IPS-18a (cell line): ENCODE results near the gene SDSL.

Experiments used
- H3K27ac ChIP-seq: one replicate; pipeline ENCODE4 v1.5.1; 2013; ENCODE audit warnings: low read length
- H3K27me3 ChIP-seq: one replicate; pipeline ENCODE4 v1.6.1; 2013; ENCODE audit warnings: mild to moderate bottlenecking, low read length; ENCODE audit not compliant: control insufficient read depth, insufficient read depth
- H3K36me3 ChIP-seq: one replicate; pipeline ENCODE4 v1.6.1; 2013; ENCODE audit warnings: low read depth, low read length; ENCODE audit not compliant: control insufficient read depth
- H3K4me1 ChIP-seq: one replicate; pipeline ENCODE4 v1.6.1; 2013; ENCODE audit warnings: low read depth, low read length; ENCODE audit not compliant: control insufficient read depth
- H3K4me3 ChIP-seq: one replicate; pipeline ENCODE4 v1.5.1; 2013; ENCODE audit warnings: low read length
- H3K9ac ChIP-seq: one replicate; pipeline ENCODE4 v1.6.1; 2013; ENCODE audit warnings: mild to moderate bottlenecking, low read length, moderate library complexity
- H3K9me3 ChIP-seq: one replicate; pipeline ENCODE4 v1.6.1; 2013; ENCODE audit warnings: low read depth, low read length; ENCODE audit not compliant: control insufficient read depth

The SDSL gene

GRCh38 chr12:113427882-113428281 lies 5.7 kb downstream of the SDSL start:
- Histone ChIP-seq H3K9me3 (no peaks in the 10 kb centered on the region), H3K36me3 (no peaks in the 10 kb centered on the region), H3K27me3 (no peaks in the 10 kb centered on the region), H3K27ac (no peak overlapping the region), H3K9ac (no peak overlapping the region), H3K4me3 (no peak overlapping the region), H3K4me1 (peaks cover 7% of the 10 kb centered on the region)

- Histone ChIP-seq H3K4me1 (peaks cover 7% of the 10 kb centered on the region), H3K36me3 (no peaks in the 10 kb centered on the region), H3K9ac (no peak overlapping the region), H3K4me3 (no peak overlapping the region), H3K27me3 (no peaks in the 10 kb centered on the region), H3K27ac (no peak overlapping the region), H3K9me3 (no peaks in the 10 kb centered on the region)
These were observed 6.3 kb downstream of the SDSL start for GRCh38 chr12:113428482-113428881.

- Histone ChIP-seq H3K4me1 (no peaks in the 10 kb centered on the region), H3K9ac (no peak overlapping the region), H3K9me3 (no peaks in the 10 kb centered on the region), H3K27ac (no peak overlapping the region), H3K36me3 (no peaks in the 10 kb centered on the region), H3K27me3 (no peaks in the 10 kb centered on the region), H3K4me3 (no peak overlapping the region)
These were observed 10.8 kb downstream of the SDSL start for GRCh38 chr12:113432986-113433385.

- H3K36me3 ChIP-seq: no peaks in the 10 kb centered on the region
- no peaks in the 10 kb centered on the region for H3K27me3 ChIP-seq
- H3K9me3 ChIP-seq: no peaks in the 10 kb centered on the region
- H3K9ac ChIP-seq: no peak overlapping the region
- H3K4me3 ChIP-seq: no peak overlapping the region
- no peak overlapping the region for H3K27ac ChIP-seq
- no peaks in the 10 kb centered on the region for H3K4me1 ChIP-seq
These were observed 13.2 kb downstream of the SDSL start for GRCh38 chr12:113435367-113435766.

- H3K4me1 ChIP-seq: no peaks in the 10 kb centered on the region
- no peak overlapping the region for H3K9ac ChIP-seq
- no peaks in the 10 kb centered on the region for H3K27me3 ChIP-seq
- H3K4me3 ChIP-seq: no peak overlapping the region
- H3K27ac ChIP-seq: no peak overlapping the region
- H3K36me3 ChIP-seq: no peaks in the 10 kb centered on the region
- no peaks in the 10 kb centered on the region for H3K9me3 ChIP-seq
These were observed 14.4 kb downstream of the SDSL start for GRCh38 chr12:113436586-113436985.

GRCh38 chr12:113436993-113437728 lies 15.0 kb downstream of the SDSL start:
- H3K27ac ChIP-seq: no peak overlapping the region
- no peaks in the 10 kb centered on the region for H3K27me3 ChIP-seq
- H3K9me3 ChIP-seq: no peaks in the 10 kb centered on the region
- H3K36me3 ChIP-seq: no peaks in the 10 kb centered on the region
- no peak overlapping the region for H3K4me3 ChIP-seq
- H3K9ac ChIP-seq: no peak overlapping the region
- no peaks in the 10 kb centered on the region for H3K4me1 ChIP-seq

- Histone ChIP-seq H3K27ac (no peak overlapping the region), H3K27me3 (no peaks in the 10 kb centered on the region), H3K4me1 (no peaks in the 10 kb centered on the region), H3K9me3 (no peaks in the 10 kb centered on the region), H3K36me3 (no peaks in the 10 kb centered on the region), H3K4me3 (no peak overlapping the region), H3K9ac (no peak overlapping the region)
These were observed 15.5 kb downstream of the SDSL start for GRCh38 chr12:113437729-113438100.

GRCh38 chr12:113438523-113439300 lies 16.5 kb downstream of the SDSL start:
- Histone ChIP-seq H3K4me1 (no peaks in the 10 kb centered on the region), H3K9me3 (no peaks in the 10 kb centered on the region), H3K9ac (no peak overlapping the region), H3K36me3 (no peaks in the 10 kb centered on the region), H3K27ac (no peak overlapping the region), H3K4me3 (no peak overlapping the region), H3K27me3 (no peaks in the 10 kb centered on the region)

GRCh38 chr12:113439301-113439597 lies 17.1 kb downstream of the SDSL start:
- Histone ChIP-seq H3K27me3 (no peaks in the 10 kb centered on the region), H3K27ac (no peak overlapping the region), H3K36me3 (no peaks in the 10 kb centered on the region), H3K4me3 (no peak overlapping the region), H3K4me1 (no peaks in the 10 kb centered on the region), H3K9me3 (no peaks in the 10 kb centered on the region), H3K9ac (no peak overlapping the region)

GRCh38 chr12:113439606-113440030 lies 17.4 kb downstream of the SDSL start:
- H3K9me3 ChIP-seq: no peaks in the 10 kb centered on the region

GRCh38 chr12:113440336-113440735 lies 18.2 kb downstream of the SDSL start:
- no peak overlapping the region for H3K4me3 ChIP-seq
- no peaks in the 10 kb centered on the region for H3K27me3 ChIP-seq

More at GRCh38 chr12:113439606-113440030, 17.4 kb downstream of the SDSL start:
- Histone ChIP-seq H3K27me3 (no peaks in the 10 kb centered on the region), H3K4me1 (no peaks in the 10 kb centered on the region), H3K27ac (no peak overlapping the region), H3K9ac (no peak overlapping the region), H3K36me3 (no peaks in the 10 kb centered on the region), H3K4me3 (no peak overlapping the region)

More at GRCh38 chr12:113440336-113440735, 18.2 kb downstream of the SDSL start:
- Histone ChIP-seq H3K9me3 (no peaks in the 10 kb centered on the region), H3K9ac (no peak overlapping the region), H3K36me3 (no peaks in the 10 kb centered on the region), H3K27ac (no peak overlapping the region), H3K4me1 (no peaks in the 10 kb centered on the region)
